B cell (primary cell): ENCODE measurements around the gene METTL23. TPM values are rescaled to one million over a fixed set of nuclear protein-coding genes. Genes with fewer than 3 reads are reported as not detected.
"Not testable (repeated sequence)": the region's sequence is repeated elsewhere in the genome, so short reads cannot be mapped to it uniquely, and the experiment has no call there.

Source experiments
- ATAC-seq: fragments of 200-7000 bp; cut with Tn5 transposase; one replicate; pipeline ENCODE4 v1.10.0; 2021; ENCODE audit warnings: low read depth, mild to moderate bottlenecking, moderate number of reproducible peaks, moderate library complexity
- CTCF ChIA-PET: fragments of 350-600 bp; sonication (Branson Sonifier 250); formaldehyde crosslinking; loops from one replicate; lab custom pipeline; 2021; ENCODE audit warnings: antibody characterized with exemption, inconsistent platforms; lab: Charles Lee
- POLR2A ChIA-PET: fragments of 350-600 bp; sonication (Branson Sonifier 250); formaldehyde crosslinking; loops from one replicate; lab custom pipeline; 2021; ENCODE audit warnings: antibody characterized with exemption; lab: Charles Lee
- DNase-seq: peaks from one replicate; pipeline ENCODE4 v3.0.0; 2013
- H2AFZ ChIP-seq: 2 replicates; pipeline ENCODE4 v1.6.1; 2012; ENCODE audit warnings: mild to moderate bottlenecking, low read depth, low read length; ENCODE audit not compliant: insufficient read depth, poor library complexity, severe bottlenecking
- H3K27ac ChIP-seq, 2 donors: 1 replicate in 1 of 2; 2 replicates in 1 of 2; pipeline ENCODE4 v1.5.1; 2012 to 2013; ENCODE audit warnings: low read length in 2 of 2, mild to moderate bottlenecking in 2 of 2, moderate library complexity in 1 of 2
- H3K27me3 ChIP-seq, 4 experiments: fragments of 200-600 bp in 1 of 4; sonication (generic) in 1 of 4; replicated peaks in 1 of 4; 1 replicate in 2 of 4; 2 replicates in 2 of 4; pipeline versions ENCODE4 v1.6.1 to v1.7.0; 2013 to 2016; ENCODE audit warnings: low read length in 3 of 4, mild to moderate bottlenecking in 2 of 4, mixed read lengths in 1 of 4, moderate library complexity in 1 of 4; ENCODE audit not compliant: insufficient read depth in 4 of 4, control insufficient read depth in 3 of 4; ENCODE audit errors: control extremely low read depth in 1 of 4
- H3K36me3 ChIP-seq, 2 experiments: replicated peaks in 1 of 2; 1 replicate in 1 of 2; 2 replicates in 1 of 2; pipeline versions ENCODE4 v1.6.1 to v1.7.1; 2013; ENCODE audit warnings: low read length in 1 of 2; ENCODE audit not compliant: insufficient read depth in 2 of 2, control insufficient read depth in 1 of 2; ENCODE audit errors: control extremely low read depth in 1 of 2, extremely low read depth in 1 of 2
- H3K4me1 ChIP-seq, 2 donors: fragments of 200-600 bp in 1 of 2; sonication (generic) in 1 of 2; 1 replicate in 1 of 2; 2 replicates in 1 of 2; pipeline versions ENCODE4 v1.5.1 to v1.6.1; 2013 to 2017; ENCODE audit warnings: low read length in 2 of 2; ENCODE audit not compliant: control insufficient read depth in 2 of 2, insufficient read depth in 2 of 2
- H3K4me2 ChIP-seq: replicated peaks from 2 replicates; pipeline ENCODE3; 2012; ENCODE audit warnings: mild to moderate bottlenecking, low read depth, low read length; ENCODE audit not compliant: poor library complexity, severe bottlenecking
- H3K4me3 ChIP-seq, 5 experiments: fragments of 200-600 bp in 1 of 5; sonication (generic) in 1 of 5; 1 replicate in 3 of 5; 2 replicates in 2 of 5; pipeline versions ENCODE4 v1.5.1 to v1.7.0; 2011 to 2016; ENCODE audit warnings: low read length in 4 of 5, mild to moderate bottlenecking in 4 of 5, low read depth in 2 of 5, control low read depth in 1 of 5, moderate library complexity in 1 of 5; ENCODE audit not compliant: insufficient read depth in 1 of 5; ENCODE audit errors: control extremely low read depth in 1 of 5, extremely low read depth in 1 of 5
- H3K79me2 ChIP-seq: fragments of 200-600 bp; sonication (generic); one replicate; pipeline ENCODE4 v1.6.0; 2016; ENCODE audit warnings: low read length; ENCODE audit not compliant: control insufficient read depth, insufficient read depth
- H3K9ac ChIP-seq: fragments of 200-600 bp; sonication (generic); 2 replicates; pipeline ENCODE4 v1.6.1; 2017; ENCODE audit warnings: mild to moderate bottlenecking, low read length, moderate library complexity
- H3K9me3 ChIP-seq, 3 donors: one replicate each; pipeline versions ENCODE4 v1.6.1 to v1.7.1; 2013; ENCODE audit warnings: low read length in 2 of 3; ENCODE audit not compliant: control insufficient read depth in 2 of 3, insufficient read depth in 1 of 3; ENCODE audit errors: control extremely low read depth in 1 of 3
- H4K20me1 ChIP-seq: 2 replicates; pipeline ENCODE4 v1.6.0; 2012; ENCODE audit warnings: mild to moderate bottlenecking, low read length; ENCODE audit not compliant: insufficient read depth, control insufficient read depth, poor library complexity, severe bottlenecking
- H3K27ac Mint-ChIP-seq: one replicate; pipeline ENCODE4 v1.8.0; 2021; ENCODE audit warnings: mixed read lengths
- H3K27me3 Mint-ChIP-seq: one replicate; pipeline ENCODE4 v1.8.0; 2021; ENCODE audit warnings: mixed read lengths
- H3K4me1 Mint-ChIP-seq: one replicate; pipeline ENCODE4 v1.8.0; 2021; ENCODE audit warnings: mixed read lengths
- H3K4me3 Mint-ChIP-seq: one replicate; pipeline ENCODE4 v1.8.0; 2021; ENCODE audit warnings: mixed read lengths
- H3K9me3 Mint-ChIP-seq: one replicate; pipeline ENCODE4 v1.8.0; 2022; ENCODE audit warnings: mixed read lengths; ENCODE audit not compliant: insufficient read depth
- CTCF ChIP-seq: fragments of 200-600 bp; IDR thresholded peaks from one replicate; pipeline ENCODE4 v1.8.0; 2022; ENCODE audit warnings: antibody characterized with exemption, mild to moderate bottlenecking
- EZH2 ChIP-seq: IDR thresholded peaks from 2 replicates; pipeline ENCODE4 v1.6.1; 2012; ENCODE audit warnings: borderline replicate concordance, low read depth, mild to moderate bottlenecking, moderate library complexity, low read length; ENCODE audit not compliant: insufficient read depth, poor library complexity, severe bottlenecking
- WGBS: methylation state at CpG from one replicate; pipeline ENCODE4 v1.1.5; 2013; ENCODE audit warnings: missing lambda C conversion rate; ENCODE audit not compliant: insufficient coverage; 5-methylcytosine and 5-hydroxymethylcytosine counted together
- intact Hi-C: fragments of 100-400 bp; cut with micrococcal nuclease; formaldehyde crosslinking; loops from one replicate; pipeline ENCODE4 v1.10.0; 2022
- polyA plus RNA-seq: library from polyadenylated mRNA; depleted of rRNA; stranded (reverse); fragments of >200 nt; gene quantifications from 2 replicates; pipeline ENCODE4 v1.2.3, GENCODE V29; 2012
- total RNA-seq, 2 donors: library from RNA; stranded (reverse); fragments of 120-200 nt in 1 of 2; gene quantifications; 1 replicate in 1 of 2; 2 replicates in 1 of 2; pipeline versions ENCODE4 v1.2.3 to v1.2.4, GENCODE V29; 2013 to 2022

Gene METTL23
- total and polyA plus RNA-seq, 2 donors (not counting 1 experiment from before 2014, with no cell fraction given), result 64.0 to 68.1 TPM

DNA sequence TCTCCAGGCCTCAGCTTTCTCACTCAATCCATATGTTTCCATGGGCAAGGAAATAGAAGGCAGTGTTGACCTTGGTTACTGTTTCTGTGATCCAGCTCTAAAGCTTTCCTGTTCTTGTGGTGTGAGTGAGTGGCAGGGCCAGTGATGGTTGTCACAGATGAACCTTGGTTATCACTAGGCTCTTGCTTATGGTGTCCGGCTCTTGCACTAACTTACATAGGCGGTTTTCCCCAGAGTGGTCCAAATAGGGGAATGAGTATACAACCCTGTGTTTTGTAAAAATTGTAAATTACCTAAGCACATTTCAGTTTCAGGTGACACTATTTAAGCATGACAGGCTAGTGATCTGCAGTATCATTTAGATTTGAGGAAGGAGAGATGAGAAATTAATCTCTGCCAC, 18.1 kb downstream of the METTL23 start:
- Histone ChIP-seq H4K20me1 (no peaks in the 10 kb centered on the region), H3K4me3 (no peak overlapping the region), H3K9me3 (no peaks in the 10 kb centered on the region), H3K27ac (no peak overlapping the region), H3K27me3 (no peaks in the 10 kb centered on the region), H3K4me1 (no peaks in the 10 kb centered on the region), H3K36me3 (peaks cover 18 to 40% of the 10 kb centered on the region in 2 experiments), H2AFZ (no peak overlapping the region), H3K79me2 (peaks cover 21% of the 10 kb centered on the region), H3K4me2 (no peak overlapping the region), H3K9ac (no peak overlapping the region)
- intact Hi-C loops, result no loop called here
- TF ChIP-seq CTCF, result no peak
- TF ChIP-seq EZH2, result no peak
- POLR2A ChIA-PET, result no interaction called here
- Mint-ChIP-seq H3K4me3 (no peak overlapping the region), H3K27ac (no peak overlapping the region), H3K9me3 (no peaks in the 10 kb centered on the region), H3K27me3 (no peaks in the 10 kb centered on the region), H3K4me1 (peaks cover 4% of the 10 kb centered on the region)
- no CpG with 5 or more reads among the region's 2 CpGs for WGBS
- no peak for DNase-seq
- ATAC-seq, result no peak
- CTCF ChIA-PET, result no interaction called here

GRCh38 chr17:76745785-76746184, 19.1 kb downstream of the METTL23 start:
- H2AFZ ChIP-seq, H3K27me3 ChIP-seq, H3K4me1 ChIP-seq, H3K4me1 Mint-ChIP-seq, H3K9me3 Mint-ChIP-seq, DNase-seq, CTCF ChIA-PET, H3K9ac ChIP-seq, H3K27ac Mint-ChIP-seq, intact Hi-C loops, H3K4me2 ChIP-seq, H3K27me3 Mint-ChIP-seq, ATAC-seq, H3K4me3 Mint-ChIP-seq, H3K9me3 ChIP-seq, H3K27ac ChIP-seq, H3K4me3 ChIP-seq, H4K20me1 ChIP-seq: not testable (repeated sequence)
- POLR2A ChIA-PET, result interaction anchor here (0.6 kb wide), 1 partner anchor 66 kb away, joined by 5 read pairs; no protein-coding TSS in a partner anchor
- WGBS, result 100% methylated on average over 2 of the region's 6 CpGs
- H3K79me2 ChIP-seq, result peaks cover 10% of the 10 kb centered on the region
- peaks cover 18 to 40% of the 10 kb centered on the region in 2 experiments for H3K36me3 ChIP-seq
